NT2/D1 (cell line): ENCODE measurements around the gene ATL1.
"Not testable (repeated sequence)": the region's sequence is repeated elsewhere in the genome, so short reads cannot be mapped to it uniquely, and the experiment has no call there.

Experiments used
- DNase-seq: peaks from one replicate; pipeline ENCODE4 v3.0.0-alpha.2; 2011; ENCODE audit warnings: low read depth, low spot score
- H3K27me3 ChIP-seq: 2 replicates; pipeline ENCODE4 v1.6.0; 2011; ENCODE audit warnings: mild to moderate bottlenecking; ENCODE audit not compliant: insufficient read length, insufficient read depth
- H3K36me3 ChIP-seq: 2 replicates; pipeline ENCODE4 v1.6.1; 2011; ENCODE audit warnings: mild to moderate bottlenecking, low read length, mixed read lengths; ENCODE audit not compliant: insufficient read depth, insufficient read length
- H3K4me1 ChIP-seq: 2 replicates; pipeline ENCODE4 v1.5.1; 2011; ENCODE audit not compliant: insufficient read depth, insufficient read length
- H3K4me3 ChIP-seq: 2 replicates; pipeline ENCODE4 v1.5.1; 2011; ENCODE audit warnings: low read depth; ENCODE audit not compliant: insufficient read length
- H3K9ac ChIP-seq: 2 replicates; pipeline ENCODE4 v1.6.0; 2011; ENCODE audit warnings: low read depth; ENCODE audit not compliant: insufficient read length
- H3K9me3 ChIP-seq: 2 replicates; pipeline ENCODE4 v1.5.1; 2011; ENCODE audit warnings: mild to moderate bottlenecking, low read length; ENCODE audit not compliant: insufficient read depth
- SUZ12 ChIP-seq: IDR thresholded peaks from 2 replicates; pipeline ENCODE4 v1.6.1; 2011; ENCODE audit not compliant: insufficient read length, insufficient read depth; ENCODE audit errors: extremely low read depth
- YY1 ChIP-seq: IDR thresholded peaks from 2 replicates; pipeline ENCODE4 v1.6.1; 2011; ENCODE audit not compliant: insufficient read length, insufficient read depth
- ZNF274 ChIP-seq: IDR thresholded peaks from 2 replicates; pipeline ENCODE4 v1.6.1; 2011; ENCODE audit warnings: mild to moderate bottlenecking, low read depth, low read length

Gene ATL1

GRCh38 chr14:50656776-50657175, 96.8 kb downstream of the ATL1 start:
- no peaks in the 10 kb centered on the region for H3K9me3 ChIP-seq
- no peak overlapping the region for H3K9ac ChIP-seq
- no peaks in the 10 kb centered on the region for H3K4me1 ChIP-seq
- TF ChIP-seq YY1, result no peak
- no peak for TF ChIP-seq SUZ12
- no peak for TF ChIP-seq ZNF274
- no peak for DNase-seq
- no peaks in the 10 kb centered on the region for H3K27me3 ChIP-seq
- peaks cover 14% of the 10 kb centered on the region for H3K36me3 ChIP-seq
- H3K4me3 ChIP-seq, result no peak overlapping the region

- Histone ChIP-seq H3K4me1 (no peaks in the 10 kb centered on the region), H3K9ac (no peak overlapping the region), H3K9me3 (no peaks in the 10 kb centered on the region), H3K27me3 (no peaks in the 10 kb centered on the region), H3K4me3 (no peak overlapping the region), H3K36me3 (peaks cover 15% of the 10 kb centered on the region)
- TF ChIP-seq SUZ12 (no peak), ZNF274 (no peak), YY1 (no peak)
- no peak for DNase-seq
Observed at GRCh38 chr14:50657753-50658152, 97.8 kb downstream of the ATL1 start.

GRCh38 chr14:50658203-50658602, 98.3 kb downstream of the ATL1 start:
- Histone ChIP-seq H3K4me1 (no peaks in the 10 kb centered on the region), H3K27me3 (no peaks in the 10 kb centered on the region), H3K4me3 (no peak overlapping the region), H3K9me3 (no peaks in the 10 kb centered on the region), H3K9ac (no peak overlapping the region), H3K36me3 (peaks cover 15% of the 10 kb centered on the region)
- DNase-seq, result no peak
- TF ChIP-seq ZNF274, result no peak
- no peak for TF ChIP-seq YY1
- no peak for TF ChIP-seq SUZ12

- DNase-seq, result no peak
- H3K9me3 ChIP-seq, result no peaks in the 10 kb centered on the region
- TF ChIP-seq SUZ12 (no peak), ZNF274 (no peak), YY1 (no peak)
- no peaks in the 10 kb centered on the region for H3K4me1 ChIP-seq
- no peak overlapping the region for H3K9ac ChIP-seq
- peaks cover 19% of the 10 kb centered on the region for H3K36me3 ChIP-seq
- no peak overlapping the region for H3K4me3 ChIP-seq
- H3K27me3 ChIP-seq, result no peaks in the 10 kb centered on the region
Observed at GRCh38 chr14:50659327-50659974, 99.5 kb downstream of the ATL1 start.

- H3K9ac ChIP-seq, H3K27me3 ChIP-seq, H3K4me3 ChIP-seq, H3K4me1 ChIP-seq, H3K9me3 ChIP-seq, DNase-seq: not testable (repeated sequence)
- peaks cover 23% of the 10 kb centered on the region for H3K36me3 ChIP-seq
Observed at GRCh38 chr14:50664579-50664978, 104.6 kb downstream of the ATL1 start.

- not testable (repeated sequence) for H3K27me3 ChIP-seq, H3K4me3 ChIP-seq, H3K4me1 ChIP-seq, H3K9ac ChIP-seq, H3K9me3 ChIP-seq, DNase-seq
- peaks cover 20% of the 10 kb centered on the region for H3K36me3 ChIP-seq
Observed at GRCh38 chr14:50665300-50665699, 105.4 kb downstream of the ATL1 start.

- Histone ChIP-seq H3K4me1 (peaks cover 2% of the 10 kb centered on the region), H3K9me3 (no peaks in the 10 kb centered on the region), H3K9ac (peak overlapping the region; percentile 81), H3K4me3 (peak overlapping the region; percentile 69), H3K36me3 (peaks cover 8% of the 10 kb centered on the region), H3K27me3 (no peaks in the 10 kb centered on the region)
- TF ChIP-seq ZNF274 (no peak), YY1 (no peak), SUZ12 (no peak)
- peak; percentile 40 for DNase-seq
Observed at GRCh38 chr14:50666772-50667683, 107.1 kb downstream of the ATL1 start.
